ENCODE measurements around the gene MAPK8. TPM values are rescaled to one million over a fixed set of nuclear protein-coding genes. Genes with fewer than 3 reads are reported as not detected.

The MAPK8 gene
- total and polyA plus RNA-seq, 12 donors, result 7.4 to 41.9 (median 30.0) TPM

- no peak overlapping the region for H3K4me3 ChIP-seq
- peaks cover 0 to 36% (median 0%) of the 10 kb centered on the region in 9 donors for H3K36me3 ChIP-seq
- WGBS, 2 donors, result 86 to 87% methylated on average over 19 of the region's 19 CpGs
- H3K27ac ChIP-seq, result no peak overlapping the region
- H3K4me1 ChIP-seq, result no peaks in the 10 kb centered on the region
- intact Hi-C loops (cut with DNase I), result loop anchor here in 2 of 10 donors (10.0 kb wide), 1 partner anchor 55 kb away; no protein-coding TSS in a partner anchor
- H3K27me3 ChIP-seq, result no peaks in the 10 kb centered on the region
- H3K9me3 ChIP-seq, result no peaks in the 10 kb centered on the region
- TF ChIP-seq CTCF (IDR thresholded peaks at IDR 0.05), result no peak
- DNase-seq, result peak in 1 of 2 donors; percentile 60
- peak in 7 of 8 donors; percentile 47 to 82 (median 70) for ATAC-seq
These were observed 143.2 kb downstream of the MAPK8 start for GRCh38 chr10:48449501-48450232.

- Histone ChIP-seq H3K27me3 (no peaks in the 10 kb centered on the region), H3K4me1 (no peaks in the 10 kb centered on the region), H3K9me3 (no peaks in the 10 kb centered on the region), H3K4me3 (no peak overlapping the region), H3K27ac (no peak overlapping the region), H3K36me3 (peaks cover 0 to 36% (median 0%) of the 10 kb centered on the region in 9 donors)
- 97 to 98% methylated on average over 49 of the region's 49 CpGs for WGBS, 2 donors
- intact Hi-C loops (cut with DNase I), result no loop called here
- DNase-seq (no peak), ATAC-seq (peak in 1 of 8 donors; percentile 34)
- TF ChIP-seq CTCF (IDR thresholded peaks at IDR 0.05), result no peak
These were observed 143.8 kb downstream of the MAPK8 start for GRCh38 chr10:48450233-48450740.

- no peaks in the 10 kb centered on the region for H3K27me3 ChIP-seq
- intact Hi-C loops (cut with DNase I), result no loop called here
- ATAC-seq, result peak in 1 of 8 donors; percentile 8
- peaks cover 0 to 32% (median 0%) of the 10 kb centered on the region in 9 donors for H3K36me3 ChIP-seq
- 94 to 95% methylated on average over 37 to 43 of the region's 43 CpGs for WGBS, 2 donors
- no peak overlapping the region for H3K27ac ChIP-seq
- no peak for DNase-seq
- H3K4me3 ChIP-seq, result no peak overlapping the region
- TF ChIP-seq CTCF (IDR thresholded peaks at IDR 0.05), result no peak
- H3K9me3 ChIP-seq, result no peaks in the 10 kb centered on the region
- H3K4me1 ChIP-seq, result no peaks in the 10 kb centered on the region
These were observed 144.4 kb downstream of the MAPK8 start for GRCh38 chr10:48450741-48451466.
